HG03064 (cell line): ENCODE results near the gene INPP4B.

Experiments
- ATAC-seq: cut with Tn5 transposase; IDR thresholded peaks from one replicate; pipeline ENCODE4 v1.9.1; 2021; ENCODE audit warnings: low read depth; ENCODE audit not compliant: unreplicated experiment

Gene INPP4B

DNA sequence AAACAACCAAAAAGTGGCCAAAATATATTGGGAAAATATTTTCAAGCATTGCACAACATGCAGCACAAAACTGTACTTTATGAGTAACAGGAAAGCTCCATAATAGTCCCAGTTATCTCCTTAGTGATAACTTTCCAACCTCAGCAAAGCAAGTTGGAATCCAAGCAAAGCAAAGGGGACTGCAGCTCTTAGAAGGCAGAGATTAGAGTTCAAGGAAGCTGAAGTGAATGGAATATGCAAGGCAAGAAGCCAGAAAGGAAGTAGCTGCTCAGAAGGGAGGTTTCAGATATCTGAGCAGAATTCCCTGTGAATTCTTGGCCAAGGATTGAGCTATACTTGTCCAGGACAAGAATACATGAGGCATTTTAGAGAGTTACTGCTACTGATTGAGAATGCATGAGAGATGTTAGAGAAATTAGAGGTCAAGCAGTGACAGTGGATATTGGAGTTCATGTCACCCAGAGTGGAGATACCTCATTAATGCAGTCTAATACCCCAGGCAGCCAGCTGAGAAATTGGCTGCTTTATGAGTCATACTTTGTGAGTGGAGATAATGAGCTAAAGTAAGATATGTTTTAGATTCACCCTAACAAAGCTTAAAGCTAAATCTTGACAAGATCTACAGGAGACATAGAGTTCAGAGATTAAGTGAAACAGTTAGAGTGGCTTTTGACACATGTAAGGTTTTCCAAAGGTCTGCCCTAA, 102.8 kb downstream of the INPP4B start:
- ATAC-seq: no peak

DNA sequence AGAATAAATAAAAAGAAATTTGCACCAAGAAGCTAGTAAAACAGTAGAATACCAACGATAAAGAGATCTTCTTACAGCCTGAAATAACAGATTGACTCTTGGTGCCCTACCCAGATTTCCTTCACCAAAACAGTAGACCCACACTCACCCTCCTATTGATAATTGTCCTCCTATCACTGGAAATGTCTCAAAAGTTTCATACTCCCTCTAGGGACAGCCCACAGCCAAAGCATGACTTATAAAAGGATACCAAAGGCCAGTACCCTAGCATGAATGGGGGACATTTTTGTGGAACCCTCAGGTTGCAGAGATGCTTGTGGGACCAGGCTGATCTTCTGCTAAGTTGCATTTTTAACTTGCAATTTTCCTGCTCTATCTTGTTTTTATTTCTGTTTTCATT, 104.1 kb downstream of the INPP4B start:
- no peak for ATAC-seq

DNA sequence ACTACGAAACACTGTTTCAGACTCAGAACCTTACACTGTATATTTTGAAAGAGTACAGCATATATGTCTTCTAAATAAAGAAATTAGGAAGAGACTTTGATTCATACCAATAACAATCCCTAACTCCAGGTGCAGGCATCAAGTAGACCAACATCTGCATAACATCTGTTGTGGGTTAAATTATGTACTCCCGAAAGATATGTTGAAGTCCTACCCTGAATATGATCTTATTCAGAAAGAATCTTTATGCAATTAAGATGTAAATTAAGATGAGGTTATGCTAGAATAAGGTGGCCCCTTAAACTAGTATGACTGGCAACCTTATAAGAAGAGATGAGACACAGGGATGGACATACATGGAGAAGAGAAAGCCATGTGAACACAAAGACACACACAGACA, 117.9 kb downstream of the INPP4B start:
- ATAC-seq: no peak

DNA sequence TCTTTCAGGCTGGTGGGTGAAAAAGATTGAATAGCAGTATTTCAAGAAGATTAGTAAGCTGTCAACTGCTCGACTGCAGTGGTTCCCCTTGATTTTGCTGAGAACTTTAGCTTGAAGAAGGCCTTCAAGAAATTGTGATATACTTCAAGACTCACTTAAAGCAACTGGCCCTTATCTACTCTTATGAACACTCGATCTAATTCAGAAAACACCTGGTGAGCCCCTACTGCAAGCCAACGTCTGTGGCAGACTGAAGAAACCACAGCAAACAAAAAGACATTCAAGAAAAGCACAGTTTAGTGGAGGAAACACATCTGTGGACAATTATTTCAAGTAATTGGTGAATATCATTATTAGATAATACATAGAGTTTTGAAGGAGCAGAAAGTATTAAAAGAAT, 119.0 kb downstream of the INPP4B start:
- ATAC-seq: no peak

DNA sequence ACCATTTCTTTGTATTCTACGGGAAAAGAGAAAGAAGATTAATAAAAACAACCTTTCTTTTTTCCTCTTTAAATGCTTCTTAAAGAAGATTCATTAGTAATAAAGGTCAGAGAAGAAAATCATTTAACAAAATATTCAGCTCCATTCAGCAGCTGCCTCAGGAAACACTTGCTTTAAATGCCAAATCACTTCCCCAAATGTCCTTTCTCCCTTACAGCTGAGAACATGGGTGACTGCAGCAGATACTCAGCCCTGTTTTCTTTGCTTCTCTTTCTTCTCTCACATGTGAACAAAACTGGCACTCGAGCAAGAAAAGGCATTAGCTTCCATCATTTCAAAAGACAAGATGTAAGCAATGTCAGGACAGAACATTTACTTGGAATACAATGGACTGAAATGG, 120.2 kb downstream of the INPP4B start:
- no peak for ATAC-seq

DNA sequence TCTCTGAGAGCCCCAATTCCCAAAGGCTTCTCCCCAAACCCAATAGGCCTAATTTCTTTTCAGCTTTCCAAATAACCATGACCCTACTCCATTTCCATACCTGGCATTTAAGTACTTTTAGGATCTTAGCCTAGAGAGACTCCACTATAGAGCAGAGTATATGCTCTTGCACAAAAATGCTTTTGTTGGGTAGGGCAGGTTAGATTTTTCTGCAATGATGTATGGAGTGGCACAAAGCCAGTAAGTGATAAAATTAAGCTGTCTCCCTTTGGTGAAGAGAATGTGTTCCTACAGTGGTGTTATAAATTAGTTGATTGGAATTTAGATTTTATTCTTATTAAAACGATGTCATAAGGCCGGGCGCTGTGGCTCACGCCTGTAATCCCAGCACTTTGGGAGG, 124.9 kb downstream of the INPP4B start:
- no peak for ATAC-seq

DNA sequence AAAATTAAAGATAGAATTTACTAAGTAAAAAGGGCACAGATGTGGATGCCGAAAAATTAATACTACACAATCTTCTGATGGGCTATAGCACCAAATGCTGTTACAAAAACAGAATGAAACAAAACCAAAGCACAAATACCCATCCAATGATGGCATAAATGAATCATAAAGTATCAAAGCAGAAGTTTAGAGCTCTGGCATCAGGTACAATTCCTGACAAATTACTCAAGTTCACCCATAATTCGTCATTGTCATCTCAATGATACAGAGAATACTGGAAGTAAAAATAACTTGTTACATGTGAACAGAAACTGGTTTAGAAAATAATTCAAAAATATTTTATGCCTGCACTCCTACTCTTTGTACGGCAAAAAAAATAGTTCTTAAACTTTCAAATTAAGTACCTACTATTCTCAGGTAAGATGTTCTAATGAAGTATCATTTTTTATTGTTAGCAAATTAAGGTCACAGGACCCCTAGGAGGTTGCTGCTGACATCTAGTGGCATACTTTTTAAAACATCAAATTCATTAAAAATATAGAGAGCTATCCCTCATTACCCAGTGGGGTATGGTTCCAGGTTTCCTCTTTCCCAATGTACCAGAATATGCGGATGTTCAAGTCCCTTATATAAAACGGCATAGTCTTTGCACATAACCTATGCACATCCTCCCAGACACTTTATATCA, 126.1 kb downstream of the INPP4B start:
- ATAC-seq: no peak

DNA sequence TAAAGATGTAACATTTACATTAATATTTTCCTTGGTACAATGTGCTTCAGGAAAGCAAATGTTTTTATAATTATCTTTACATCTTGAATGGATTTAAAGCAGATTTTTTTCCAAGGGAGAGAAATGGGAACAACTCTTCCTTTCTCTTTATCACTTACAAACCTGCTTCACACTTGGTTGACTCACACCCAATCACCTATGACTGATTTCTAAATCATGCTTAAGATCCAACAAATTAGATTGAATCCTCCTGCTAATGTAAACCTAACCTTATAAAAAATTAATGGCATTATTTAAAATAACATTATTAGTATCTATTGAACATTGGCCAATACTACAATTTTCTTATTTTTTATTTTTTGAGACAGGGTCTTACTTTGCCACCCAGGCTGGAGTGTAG, 127.1 kb downstream of the INPP4B start:
- ATAC-seq: no peak

DNA sequence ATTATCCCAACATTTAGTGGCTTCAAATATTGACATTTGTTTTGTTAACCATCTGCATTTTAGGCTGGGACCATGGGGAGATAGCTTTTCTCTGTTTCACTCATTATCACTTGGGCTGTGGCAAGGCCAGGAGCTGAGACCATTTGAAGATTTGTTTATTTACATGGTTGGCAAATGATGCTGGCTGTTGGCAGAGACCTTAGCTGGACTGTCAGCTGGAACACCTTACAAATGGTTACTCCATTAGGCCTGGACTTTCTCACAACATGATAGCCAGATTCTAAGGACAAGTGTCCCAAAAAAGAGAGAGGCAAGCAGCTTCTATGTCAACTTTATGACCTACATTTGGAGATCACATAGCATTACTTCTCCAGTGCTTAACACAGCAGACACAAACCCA, 130.4 kb downstream of the INPP4B start:
- ATAC-seq: no peak

DNA sequence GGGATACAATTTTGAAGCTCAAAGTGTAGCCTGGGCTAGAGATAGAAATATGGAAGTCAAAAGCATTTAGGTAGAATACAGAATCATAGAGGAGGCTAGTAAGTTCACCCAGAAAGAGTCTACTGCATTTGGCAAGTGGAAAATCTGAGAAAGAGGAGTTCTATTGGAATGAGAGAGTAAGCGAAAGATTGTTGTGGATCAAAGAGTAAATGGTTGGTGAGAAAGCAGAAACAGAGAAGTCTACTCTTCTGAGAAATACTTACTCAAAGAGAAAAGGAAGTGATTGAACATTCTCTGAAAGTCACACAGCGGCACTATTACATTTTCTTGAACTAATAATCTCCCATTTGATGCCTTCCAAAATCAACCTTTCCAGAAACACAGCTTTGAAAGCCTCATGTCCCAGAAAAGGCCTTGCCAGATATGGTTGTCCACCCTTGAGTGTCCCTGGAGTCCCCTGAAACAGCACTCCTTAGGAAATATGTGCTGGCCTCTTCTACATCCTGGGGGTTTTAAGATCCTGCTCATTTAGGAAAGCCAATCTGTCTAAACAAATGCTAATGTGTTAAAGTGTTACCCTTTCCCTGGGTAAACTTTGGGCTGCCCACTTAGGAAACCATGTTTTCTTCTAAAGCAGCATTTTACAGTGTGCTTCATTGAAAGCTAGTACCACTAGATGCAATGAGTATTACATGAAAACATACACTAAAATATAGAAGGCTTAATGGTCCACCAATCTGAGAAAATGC, 132.6 kb downstream of the INPP4B start:
- no peak for ATAC-seq

DNA sequence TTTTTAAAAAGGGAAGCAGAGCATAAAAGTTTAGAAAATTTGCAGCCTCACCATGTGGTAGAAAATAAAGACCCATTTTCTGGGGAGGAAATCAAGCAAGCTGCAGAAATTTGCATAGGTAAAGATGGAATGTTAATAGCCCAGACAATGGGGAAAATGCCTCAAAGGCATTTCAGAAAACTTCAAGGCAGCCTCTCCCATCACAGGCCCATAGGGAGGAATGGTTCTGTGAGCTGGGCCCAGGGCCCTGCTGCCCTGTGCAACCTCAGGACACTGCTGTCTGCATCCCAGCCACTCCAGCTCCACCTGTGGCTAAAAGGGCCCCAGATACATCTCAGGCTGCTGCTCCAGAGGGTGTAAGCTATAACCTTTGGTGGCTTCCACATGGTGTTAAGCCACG, 137.9 kb downstream of the INPP4B start:
- no peak for ATAC-seq

DNA sequence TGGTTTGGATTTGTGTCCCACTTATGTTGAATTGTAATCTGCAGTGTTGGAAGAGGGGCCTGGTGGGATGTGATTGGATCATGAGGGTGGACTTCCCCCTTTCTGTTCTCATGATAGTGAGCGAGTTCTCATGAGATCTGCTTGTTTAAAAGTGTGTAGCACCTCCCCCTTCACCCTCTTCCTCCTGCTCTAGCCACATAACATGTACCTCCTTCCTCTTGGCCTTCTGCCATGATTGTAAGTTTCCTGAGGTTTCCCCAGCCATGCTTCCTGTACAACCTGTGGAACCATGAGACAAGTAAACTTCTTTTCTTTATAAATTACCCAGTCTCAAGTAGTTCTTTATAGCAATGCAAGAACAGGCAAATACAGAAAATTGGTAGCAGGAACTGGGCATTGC, 138.7 kb downstream of the INPP4B start:
- no peak for ATAC-seq

DNA sequence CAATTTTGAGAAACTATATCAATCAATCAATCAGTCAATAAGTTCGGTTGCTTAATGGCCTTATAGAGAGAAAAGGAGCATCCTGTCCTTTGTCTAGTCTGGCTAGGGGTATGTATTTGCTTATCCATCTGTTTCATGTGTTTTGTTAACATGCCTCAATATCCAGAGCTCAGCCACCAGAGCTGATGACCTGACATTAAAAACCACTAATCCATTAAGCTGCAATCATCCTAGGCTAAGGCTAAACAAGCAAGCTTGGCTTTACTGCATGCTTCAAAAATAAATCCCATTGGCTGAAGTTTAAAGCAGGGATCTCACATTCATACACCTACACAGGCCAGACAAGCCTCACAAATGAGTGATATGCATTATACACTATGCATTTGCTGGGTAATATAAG, 139.7 kb downstream of the INPP4B start:
- ATAC-seq: no peak

DNA sequence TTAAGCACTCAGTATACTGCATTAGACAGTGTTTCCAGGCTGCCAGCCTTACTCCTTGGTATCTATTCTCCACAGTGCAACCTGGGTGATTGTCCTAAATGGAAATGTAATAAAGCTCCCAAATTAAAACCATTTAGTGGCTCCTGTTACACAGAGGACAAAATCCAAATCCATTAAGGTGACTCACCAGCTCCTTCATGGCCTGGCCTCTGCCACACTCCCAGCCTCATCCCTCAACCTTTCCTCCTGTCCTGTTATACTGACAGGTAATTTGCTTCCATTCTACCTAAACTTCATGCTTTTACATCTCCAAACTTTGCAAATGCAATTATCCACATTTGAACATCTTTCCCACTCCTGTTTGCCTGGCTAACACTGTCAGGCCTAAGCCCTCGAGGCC, 140.3 kb downstream of the INPP4B start:
- ATAC-seq: no peak

DNA sequence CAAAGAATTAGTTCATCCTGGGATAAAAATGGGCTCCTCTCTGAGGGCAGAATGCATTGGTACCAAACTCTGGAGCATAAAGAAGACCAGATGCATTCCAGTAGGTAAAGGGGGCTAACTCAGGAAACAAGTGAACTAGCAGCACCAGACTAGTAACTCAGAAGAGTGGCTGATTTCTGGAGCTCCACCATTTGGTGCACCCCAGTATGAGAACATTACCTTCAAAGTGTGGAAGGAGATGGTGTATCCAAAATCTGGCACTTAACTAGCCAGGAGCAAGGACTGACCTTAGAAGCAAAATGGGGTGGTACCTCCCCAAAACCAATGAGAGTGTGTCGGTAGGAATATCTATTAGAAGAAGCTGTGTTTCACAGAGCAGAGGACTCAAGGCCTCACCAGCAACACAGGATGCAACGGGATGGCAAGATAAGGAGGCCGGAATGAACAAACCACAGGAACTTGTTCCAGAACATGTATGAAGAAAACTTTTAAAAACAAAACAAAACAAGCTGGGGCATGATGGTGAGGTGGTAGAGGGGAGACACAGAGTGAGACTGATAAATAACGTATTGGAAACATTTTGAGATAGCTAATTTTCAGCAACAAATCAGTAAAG, 142.3 kb downstream of the INPP4B start:
- no peak for ATAC-seq

DNA sequence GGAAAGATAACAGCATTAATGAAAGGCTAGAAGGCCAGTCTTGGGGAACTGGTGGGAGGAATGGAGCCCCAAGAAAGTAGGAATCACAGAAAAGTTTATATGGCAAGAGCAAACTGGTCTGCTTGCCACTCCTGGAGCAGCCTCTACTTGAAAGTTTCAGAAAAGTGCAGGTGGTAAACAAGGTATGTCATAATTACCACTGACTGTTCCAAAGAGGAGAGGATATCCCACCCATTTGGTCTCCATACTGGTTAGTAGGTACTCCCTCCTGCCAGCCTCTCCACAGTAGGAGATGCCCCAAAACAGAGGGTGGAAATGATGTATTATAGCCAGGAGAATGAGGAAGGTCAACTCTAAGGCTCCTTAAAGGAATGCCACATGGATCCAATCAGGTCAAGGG, 145.1 kb downstream of the INPP4B start:
- no peak for ATAC-seq

DNA sequence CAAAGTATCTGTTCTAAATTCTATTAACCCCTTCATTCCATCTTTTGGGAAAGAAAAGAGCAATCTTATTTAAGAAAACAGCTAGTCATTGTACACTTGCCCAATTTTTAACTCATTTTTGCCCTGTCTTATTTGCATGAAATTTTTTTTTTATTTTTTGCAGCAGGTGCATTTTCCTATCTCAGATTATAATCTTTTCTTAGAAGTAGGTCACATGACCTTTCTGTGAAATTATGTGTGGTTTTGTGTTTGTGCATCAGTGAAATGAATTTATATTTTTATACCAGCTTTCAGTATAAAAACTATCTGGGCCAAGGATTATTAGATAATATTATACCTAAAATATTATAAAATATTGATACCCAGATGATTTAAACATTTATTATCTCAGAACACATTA, 145.6 kb downstream of the INPP4B start:
- ATAC-seq: no peak

DNA sequence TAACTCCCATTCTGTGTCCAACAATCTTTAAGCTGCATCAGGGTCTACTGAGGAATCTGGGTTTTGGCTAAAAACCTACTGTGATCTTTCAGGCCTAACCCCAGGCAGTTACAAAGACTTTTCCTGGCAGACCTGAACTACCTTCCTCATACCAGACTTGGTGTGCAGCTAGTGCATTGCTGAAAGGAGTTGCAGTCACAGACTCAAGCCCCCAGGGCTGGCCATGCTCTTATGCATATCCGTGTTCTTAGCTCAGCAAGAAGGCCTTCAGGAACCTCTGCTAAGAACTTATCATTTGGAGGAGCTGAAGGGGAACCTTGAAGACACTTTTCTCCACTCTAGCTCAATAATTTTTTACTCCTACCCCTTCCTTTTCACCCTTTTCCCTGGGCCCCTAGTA, 147.5 kb downstream of the INPP4B start:
- no peak for ATAC-seq

DNA sequence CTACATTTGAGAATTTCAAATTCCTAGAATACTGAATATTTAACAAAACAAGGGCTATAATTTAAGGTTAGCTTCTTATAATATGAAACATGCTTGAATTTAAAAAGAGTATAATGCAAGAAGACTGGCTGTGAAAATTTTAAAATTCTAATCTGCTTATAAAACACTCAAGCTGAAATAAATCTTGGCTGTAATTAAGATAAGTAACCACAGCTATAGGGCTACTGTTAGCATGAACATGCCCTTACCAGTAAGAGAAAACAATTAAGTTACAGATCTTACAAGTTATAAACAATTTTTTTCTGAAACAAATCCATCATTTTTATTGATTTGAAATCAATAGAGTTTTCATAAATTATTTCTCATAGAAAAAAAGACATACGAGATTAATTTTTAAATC, 148.2 kb downstream of the INPP4B start:
- no peak for ATAC-seq

DNA sequence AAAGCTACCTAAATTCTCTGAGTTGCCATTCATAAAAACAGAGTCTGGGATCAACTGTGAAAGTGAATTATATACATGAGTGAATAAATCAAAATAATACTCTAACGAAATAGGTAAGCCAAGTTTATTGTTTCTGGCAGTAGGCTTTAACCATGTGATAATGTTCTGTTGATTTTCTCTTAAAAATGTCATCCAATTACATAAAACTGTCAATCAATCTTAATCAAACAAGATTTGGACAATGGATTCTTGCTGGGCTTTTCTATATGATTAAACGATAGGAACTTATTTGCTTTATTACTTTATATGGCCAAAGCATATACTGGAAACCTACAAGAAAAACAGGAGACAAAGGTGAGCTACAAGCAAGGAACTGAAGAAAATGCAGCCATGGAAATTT, 148.8 kb downstream of the INPP4B start:
- ATAC-seq: no peak

DNA sequence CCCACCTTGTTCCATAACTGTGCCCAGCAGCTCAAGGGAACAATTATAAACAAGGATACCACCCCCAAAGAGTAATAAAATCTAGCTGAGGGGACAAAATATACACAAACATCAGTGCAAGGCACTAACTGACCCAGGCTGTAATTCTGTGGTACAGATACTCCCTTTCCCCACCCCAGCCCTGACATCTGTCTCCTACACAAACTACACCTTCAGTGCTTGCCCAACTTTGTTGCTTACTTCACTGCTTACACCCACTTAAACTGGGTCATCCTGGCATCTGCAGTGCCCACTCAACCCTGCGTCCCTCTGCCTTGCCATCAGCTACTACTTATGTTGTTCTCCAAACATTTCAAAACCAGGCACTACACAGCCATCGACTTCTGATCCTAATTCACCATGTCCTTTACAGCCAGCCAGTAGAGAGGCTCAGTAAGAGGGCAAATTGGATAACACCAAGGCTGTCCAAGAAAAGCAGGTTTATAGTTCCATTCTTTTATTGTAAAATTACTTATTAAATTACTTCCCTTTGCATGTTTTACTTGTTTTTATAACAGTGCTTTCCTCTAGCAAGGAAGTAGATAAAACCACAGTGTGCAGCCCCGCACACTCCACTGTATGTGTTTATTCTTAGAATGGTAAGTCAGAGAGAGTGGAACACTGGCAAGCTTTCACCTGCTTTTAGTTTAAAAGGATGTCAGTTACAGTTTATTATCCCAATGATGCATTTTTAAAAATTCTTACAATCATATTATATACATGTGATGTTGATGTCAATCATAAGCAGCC, 149.6 kb downstream of the INPP4B start:
- no peak for ATAC-seq
